GM21717 (cell line): ENCODE measurements around the gene ANO7.
A peak's percentile ranks its signal among the peaks of the same experiment; 100 is the strongest.

Experiments
- ATAC-seq: cut with Tn5 transposase; IDR thresholded peaks from one replicate; pipeline ENCODE4 v1.9.1; 2021; ENCODE audit warnings: mild to moderate bottlenecking, moderate library complexity; ENCODE audit not compliant: unreplicated experiment

The ANO7 gene

DNA sequence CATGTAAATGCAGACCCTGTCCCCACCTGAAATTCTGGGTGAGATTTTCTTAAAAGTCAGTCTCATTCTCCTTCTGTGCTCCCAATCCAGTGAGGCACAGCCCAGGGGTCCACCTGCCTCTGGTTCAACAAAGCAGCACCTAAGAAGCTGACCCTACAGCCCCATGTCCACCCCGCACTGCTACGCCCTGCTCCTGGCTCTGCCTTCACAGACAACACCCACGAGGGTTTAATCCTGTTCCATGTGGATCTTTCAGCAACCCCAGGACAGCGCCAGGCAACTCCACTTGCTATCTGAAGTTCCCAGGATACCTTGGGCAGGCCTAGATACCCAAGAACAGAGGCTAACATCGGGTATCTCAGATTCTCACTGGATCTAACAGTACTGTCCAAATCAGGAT lies 82.1 kb downstream of the ANO7 start:
- no peak for ATAC-seq

DNA sequence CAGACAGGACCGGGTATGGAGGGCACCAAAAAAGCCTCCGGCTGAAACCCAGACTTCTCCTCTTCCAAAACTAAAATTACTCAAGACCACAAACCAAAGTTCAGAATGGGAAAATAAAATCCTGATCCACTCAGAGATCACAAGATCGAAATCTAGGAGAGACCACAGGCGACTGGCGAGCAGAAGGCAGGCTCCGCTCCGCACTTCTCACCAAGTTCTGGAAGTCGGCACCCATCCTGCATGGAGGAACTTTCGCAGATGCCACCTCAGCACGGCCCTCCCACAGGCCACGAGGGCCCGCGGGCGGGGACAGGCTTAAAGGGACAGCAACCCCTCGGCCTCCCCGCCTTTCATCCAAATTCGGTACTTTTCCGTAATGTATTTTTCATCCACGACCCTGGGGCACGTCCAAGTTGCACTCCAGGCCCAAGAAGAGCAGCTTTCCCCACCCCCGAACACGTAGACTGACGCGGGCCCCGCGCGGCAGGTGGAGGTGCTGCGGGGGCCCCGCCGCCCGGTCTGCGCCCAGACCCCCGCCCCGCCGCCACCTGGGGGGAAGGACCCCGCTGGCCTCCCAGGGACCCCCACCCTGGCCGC lies 83.3 kb downstream of the ANO7 start:
- ATAC-seq, result peak; percentile 52

DNA sequence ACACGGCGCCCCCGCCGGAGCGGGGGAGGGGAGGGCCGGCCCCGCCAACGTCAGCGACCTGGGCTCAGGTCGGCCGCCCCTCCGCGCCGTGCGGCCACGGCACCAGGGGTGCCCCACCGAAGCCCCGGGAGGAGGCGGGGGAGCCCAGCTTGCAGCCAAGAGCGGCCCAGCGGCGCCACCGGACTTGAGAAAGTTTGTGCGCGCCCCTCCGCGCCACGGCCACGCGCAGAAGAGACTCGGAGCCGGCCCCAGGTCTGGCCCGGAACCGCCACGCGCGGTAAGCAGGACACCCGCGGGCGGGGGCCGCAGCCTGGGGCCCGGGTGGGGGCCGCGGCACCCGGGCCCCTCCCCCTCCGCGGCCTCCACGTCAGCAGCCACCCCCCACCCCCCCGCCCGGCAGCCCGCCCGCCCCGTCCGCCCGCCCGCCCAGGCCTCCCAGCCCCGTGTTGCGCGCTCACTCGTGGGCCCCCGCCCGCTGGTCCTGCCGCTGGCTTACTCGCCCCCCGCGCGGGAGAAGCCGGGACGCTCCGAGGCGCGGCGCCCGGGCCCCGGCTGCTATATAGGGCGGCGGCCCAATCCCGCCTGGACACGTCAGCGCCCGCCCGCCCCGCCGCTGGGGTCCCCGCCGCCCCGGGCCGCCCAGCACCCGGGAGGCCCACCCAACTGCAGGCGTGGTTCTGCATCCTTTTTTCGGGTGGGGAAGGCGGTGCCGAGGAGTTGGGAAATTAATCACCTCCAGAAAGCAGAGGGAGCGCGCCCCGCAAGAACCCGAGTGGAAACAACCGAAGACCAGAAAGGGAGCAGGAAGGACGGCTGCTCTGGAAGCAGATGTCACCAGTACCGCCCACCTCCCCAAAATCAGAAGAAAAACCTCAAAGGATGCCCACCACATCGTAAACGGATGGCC lies 84.1 kb downstream of the ANO7 start:
- ATAC-seq, result peak; percentile 59

DNA sequence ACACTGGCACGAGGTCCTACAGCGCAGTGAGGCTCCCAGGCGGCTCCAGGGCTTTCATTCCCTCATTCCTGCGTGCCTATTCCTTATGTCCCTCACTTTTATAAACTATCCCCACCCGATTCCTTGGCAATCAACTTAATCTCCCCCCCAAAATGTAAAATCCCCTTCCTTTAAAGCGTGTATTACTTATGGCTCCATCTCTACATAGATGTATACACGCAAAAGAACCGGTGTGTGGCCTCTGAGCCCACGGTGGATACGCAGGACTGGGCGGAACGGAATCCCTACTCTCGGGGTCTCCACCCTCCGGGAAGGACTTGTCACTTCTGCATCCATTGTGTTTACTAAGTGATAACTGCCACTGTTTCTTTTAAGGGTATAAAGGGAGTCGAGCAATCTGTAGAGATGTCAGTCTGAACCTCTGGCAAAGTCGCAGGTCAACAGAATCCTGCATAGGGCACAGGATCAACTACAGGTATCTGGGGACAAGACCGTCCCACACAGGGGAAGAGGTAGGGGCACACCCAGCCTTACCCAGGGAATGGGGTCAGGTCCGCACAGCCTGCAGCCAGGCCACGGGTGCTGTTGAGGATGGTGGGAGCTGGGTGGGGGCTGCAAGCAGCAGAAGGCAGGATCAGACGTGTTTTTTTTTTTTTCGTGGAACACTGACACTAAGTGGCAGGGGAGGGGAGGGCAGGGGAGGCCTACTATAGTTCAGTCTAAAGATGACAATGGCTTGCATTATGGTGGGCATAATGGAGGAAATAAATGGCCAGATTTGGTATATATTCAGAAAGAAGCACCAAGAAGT lies 84.9 kb downstream of the ANO7 start:
- ATAC-seq, result no peak

DNA sequence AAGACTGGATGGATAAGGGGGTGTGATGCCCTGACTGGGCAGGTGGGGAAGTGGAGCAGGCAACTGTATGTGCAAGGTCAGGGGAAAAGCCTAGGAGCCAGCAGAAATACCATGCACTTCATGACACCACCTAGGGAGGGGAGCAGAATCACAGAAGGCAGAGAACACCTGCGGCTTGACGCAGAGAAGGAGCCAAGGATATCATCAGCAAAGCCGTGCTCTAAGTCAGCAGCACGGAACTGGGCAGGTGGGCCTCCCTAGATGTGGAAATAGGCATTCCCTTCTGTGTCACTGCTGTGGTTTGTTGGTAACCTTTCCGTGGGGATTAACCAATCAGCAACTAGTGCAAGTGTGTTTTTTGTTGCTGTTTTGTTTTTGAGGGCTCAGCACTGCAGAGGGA lies 85.7 kb downstream of the ANO7 start:
- no peak for ATAC-seq
